Activated naive CD8-positive, alpha-beta T cell treated with anti-CD3 and anti-CD28 coated beads, Interleukin-2, amount 10 ng/mL, durations not matched to agents 7 days and 5 days (primary cell): ENCODE results near the gene MYH9. TPM values are rescaled to one million over a fixed set of nuclear protein-coding genes. Genes with fewer than 3 reads are reported as not detected.
"Not testable (repeated sequence)": the region's sequence is repeated elsewhere in the genome, so short reads cannot be mapped to it uniquely, and the experiment has no call there.

Experiments
- ATAC-seq: fragments of 150-1000 bp; cut with Tn5 transposase; one replicate; pipeline ENCODE4 v1.10.0; 2021; ENCODE audit warnings: low read depth, moderate library complexity
- POLR2A ChIA-PET: fragments of 350-600 bp; sonication (Branson Sonifier 250); formaldehyde crosslinking; loops from one replicate; lab custom pipeline; 2021; ENCODE audit warnings: antibody characterized with exemption; lab: Charles Lee
- DNase-seq: peaks from one replicate; pipeline ENCODE4 v3.0.0; 2021
- H3K27ac Mint-ChIP-seq: one replicate; pipeline ENCODE4 v1.8.0; 2022; ENCODE audit warnings: mild to moderate bottlenecking, mixed read lengths
- H3K27me3 Mint-ChIP-seq: one replicate; pipeline ENCODE4 v1.8.0; 2022; ENCODE audit warnings: mild to moderate bottlenecking, moderate library complexity, mixed read lengths
- H3K36me3 Mint-ChIP-seq: one replicate; pipeline ENCODE4 v1.8.0; 2021; ENCODE audit warnings: mild to moderate bottlenecking, mixed read lengths
- H3K4me1 Mint-ChIP-seq: one replicate; pipeline ENCODE4 v1.8.0; 2021; ENCODE audit warnings: mixed read lengths
- H3K4me3 Mint-ChIP-seq: one replicate; pipeline ENCODE4 v1.8.0; 2022; ENCODE audit warnings: mild to moderate bottlenecking, moderate library complexity, mixed read lengths
- H3K9me3 Mint-ChIP-seq: one replicate; pipeline ENCODE4 v1.8.0; 2021; ENCODE audit warnings: mixed read lengths
- total RNA-seq, 2 experiments: library from RNA; stranded (reverse); gene quantifications; one replicate each; pipeline ENCODE4 v1.2.3, GENCODE V29; 2021

Gene MYH9
- total RNA-seq, 2 experiments from 2014 or later = 803 to 821 TPM

GRCh38 chr22:36258701-36259614 is 128.8 kb downstream of the MYH9 start:
- peak; percentile 42 for DNase-seq
- Mint-ChIP-seq H3K27ac (peak overlapping the region; percentile 83), H3K9me3 (no peaks in the 10 kb centered on the region), H3K4me1 (peaks cover 42% of the 10 kb centered on the region), H3K36me3 (peaks cover 27% of the 10 kb centered on the region), H3K27me3 (no peaks in the 10 kb centered on the region), H3K4me3 (peak overlapping the region; percentile 57)
- POLR2A ChIA-PET = interaction anchor here (0.6 kb wide), 1 partner anchor 118 kb away, joined by 3 read pairs; no protein-coding TSS in a partner anchor
- ATAC-seq = peak; percentile 72

GRCh38 chr22:36257948-36258670 is 129.7 kb downstream of the MYH9 start:
- POLR2A ChIA-PET = interaction anchor here (0.6 kb wide), 1 partner anchor 60 kb away, joined by 3 read pairs; no protein-coding TSS in a partner anchor

GRCh38 chr22:36257308-36257707 is 130.5 kb downstream of the MYH9 start:
- ATAC-seq = no peak
- H3K36me3 Mint-ChIP-seq = peaks cover 21% of the 10 kb centered on the region
- peak overlapping the region; percentile 43 for H3K27ac Mint-ChIP-seq
- peaks cover 51% of the 10 kb centered on the region for H3K4me1 Mint-ChIP-seq
- H3K4me3 Mint-ChIP-seq = no peak overlapping the region
- POLR2A ChIA-PET = no interaction called here
- H3K27me3 Mint-ChIP-seq = no peaks in the 10 kb centered on the region
- no peak for DNase-seq
- no peaks in the 10 kb centered on the region for H3K9me3 Mint-ChIP-seq

More at GRCh38 chr22:36257948-36258670, 129.7 kb downstream of the MYH9 start:
- Mint-ChIP-seq H3K27me3 (no peaks in the 10 kb centered on the region), H3K4me1 (peaks cover 46% of the 10 kb centered on the region), H3K27ac (peak overlapping the region; percentile 83), H3K36me3 (peaks cover 22% of the 10 kb centered on the region), H3K4me3 (peak overlapping the region; percentile 57), H3K9me3 (no peaks in the 10 kb centered on the region)
- no peak for ATAC-seq
- DNase-seq = no peak

GRCh38 chr22:36256478-36256877 is 131.3 kb downstream of the MYH9 start:
- no peaks in the 10 kb centered on the region for H3K9me3 Mint-ChIP-seq
- POLR2A ChIA-PET = no interaction called here
- peaks cover 51% of the 10 kb centered on the region for H3K4me1 Mint-ChIP-seq
- peak overlapping the region; percentile 4 for H3K4me3 Mint-ChIP-seq
- peak overlapping the region; percentile 27 for H3K27ac Mint-ChIP-seq
- H3K36me3 Mint-ChIP-seq = peaks cover 18% of the 10 kb centered on the region
- H3K27me3 Mint-ChIP-seq = no peaks in the 10 kb centered on the region
- ATAC-seq (no peak), DNase-seq (no peak)

GRCh38 chr22:36255572-36255971 is 132.2 kb downstream of the MYH9 start:
- ATAC-seq, H3K27me3 Mint-ChIP-seq, H3K9me3 Mint-ChIP-seq, DNase-seq, POLR2A ChIA-PET: not testable (repeated sequence)
- H3K4me1 Mint-ChIP-seq = peaks cover 51% of the 10 kb centered on the region
- peaks cover 14% of the 10 kb centered on the region for H3K36me3 Mint-ChIP-seq
- peak overlapping the region; percentile 75 for H3K27ac Mint-ChIP-seq
- peak overlapping the region; percentile 76 for H3K4me3 Mint-ChIP-seq

- POLR2A ChIA-PET = interaction anchor here (0.8 to 2.9 kb wide), 7 partner anchors 13 to 93 kb away, joined by 3 to 26 read pairs (median 4); partner anchors contain the start of genes APOL2 and APOL3
- peaks cover 1% of the 10 kb centered on the region for H3K9me3 Mint-ChIP-seq
- H3K27ac Mint-ChIP-seq = peak overlapping the region; percentile 93
- DNase-seq (no peak), ATAC-seq (no peak)
- peak overlapping the region; percentile 92 for H3K4me3 Mint-ChIP-seq
- peaks cover 14% of the 10 kb centered on the region for H3K36me3 Mint-ChIP-seq
- H3K27me3 Mint-ChIP-seq = no peaks in the 10 kb centered on the region
- peaks cover 43% of the 10 kb centered on the region for H3K4me1 Mint-ChIP-seq
Observed at GRCh38 chr22:36253523-36254490, 134.0 kb downstream of the MYH9 start.

- Mint-ChIP-seq H3K4me3 (peak within 1 kb of the TSS; percentile 92), H3K36me3 (peaks cover 14% of the 10 kb centered on the region), H3K27me3 (no peaks in the 10 kb centered on the region), H3K27ac (peak within 1 kb of the TSS; percentile 93), H3K4me1 (peaks cover 34% of the 10 kb centered on the region), H3K9me3 (peaks cover 3% of the 10 kb centered on the region)
- DNase-seq = peak; percentile 52
- POLR2A ChIA-PET = interaction anchor here (0.8 to 2.9 kb wide), 7 partner anchors 12 to 92 kb away, joined by 3 to 26 read pairs (median 4); partner anchors contain the start of genes APOL2 and APOL3
- ATAC-seq = peak; percentile 95
Observed at GRCh38 chr22:36252754-36253522, 134.8 kb downstream of the MYH9 start, which contains the start of gene APOL1. Gene APOL1, plus strand, starts transcription at chr22:36253133. Its CDS starts 1,823 bp downstream, at chr22:36254956.

- peaks cover 14% of the 10 kb centered on the region for H3K36me3 Mint-ChIP-seq
- POLR2A ChIA-PET = interaction anchor here (1.0 to 2.9 kb wide), 5 partner anchors 11 to 23 kb away, joined by 3 to 26 read pairs (median 4); partner anchors contain the start of gene APOL2
- not testable (repeated sequence) for DNase-seq, ATAC-seq, H3K9me3 Mint-ChIP-seq, H3K27me3 Mint-ChIP-seq
- peak overlapping the region; percentile 92 for H3K4me3 Mint-ChIP-seq
- peak overlapping the region; percentile 93 for H3K27ac Mint-ChIP-seq
- H3K4me1 Mint-ChIP-seq = peaks cover 29% of the 10 kb centered on the region
Observed at GRCh38 chr22:36251979-36252608, 135.7 kb downstream of the MYH9 start.

GRCh38 chr22:36250292-36250960 is 137.3 kb downstream of the MYH9 start:
- H3K4me3 Mint-ChIP-seq, H3K27ac Mint-ChIP-seq, ATAC-seq, POLR2A ChIA-PET, H3K36me3 Mint-ChIP-seq, H3K9me3 Mint-ChIP-seq, DNase-seq, H3K27me3 Mint-ChIP-seq: not testable (repeated sequence)
- peaks cover 16% of the 10 kb centered on the region for H3K4me1 Mint-ChIP-seq

- peaks cover 6% of the 10 kb centered on the region for H3K36me3 Mint-ChIP-seq
- H3K4me1 Mint-ChIP-seq = peaks cover 11% of the 10 kb centered on the region
- no peak overlapping the region for H3K27ac Mint-ChIP-seq
- ATAC-seq (no peak), DNase-seq (no peak)
- POLR2A ChIA-PET = interaction anchor here (1.1 to 1.2 kb wide), 2 partner anchors 10 to 22 kb away, joined by 3 read pairs; partner anchors contain the start of gene APOL2
- H3K27me3 Mint-ChIP-seq = no peaks in the 10 kb centered on the region
- H3K4me3 Mint-ChIP-seq = no peak overlapping the region
- peaks cover 5% of the 10 kb centered on the region for H3K9me3 Mint-ChIP-seq
Observed at GRCh38 chr22:36249160-36249559, 138.6 kb downstream of the MYH9 start.

GRCh38 chr22:36247955-36248354 is 139.8 kb downstream of the MYH9 start:
- DNase-seq (no peak), ATAC-seq (no peak)
- Mint-ChIP-seq H3K4me1 (peaks cover 5% of the 10 kb centered on the region), H3K36me3 (peaks cover 3% of the 10 kb centered on the region), H3K4me3 (no peak overlapping the region), H3K27ac (no peak overlapping the region), H3K9me3 (peaks cover 9% of the 10 kb centered on the region), H3K27me3 (peaks cover 4% of the 10 kb centered on the region)
- POLR2A ChIA-PET = no interaction called here
